Endothelial cell of umbilical vein (primary cell): ENCODE results near the gene MYADML2.

Experiments
- JUN ChIP-seq: IDR thresholded peaks from 2 replicates; pipeline ENCODE4 v1.6.1; 2011; ENCODE audit warnings: borderline replicate concordance, low read depth; ENCODE audit not compliant: insufficient read length, insufficient read depth
- POLR2A ChIP-seq: IDR thresholded peaks from 2 replicates; pipeline ENCODE4 v1.6.1; 2012; ENCODE audit warnings: low read depth, mild to moderate bottlenecking, control low read depth, low read length
- POLR2AphosphoS5 ChIP-seq: IDR thresholded peaks from 2 replicates; pipeline ENCODE4 v1.6.1; 2012; ENCODE audit warnings: low read depth, mild to moderate bottlenecking, control low read depth, low read length, moderate library complexity; ENCODE audit not compliant: insufficient read depth
- TF ChIP-seq, protein P1 (sequence below), 2 donors: IDR thresholded peaks; 1 replicate in 1 of 2; 2 replicates in 1 of 2; pipeline ENCODE4 v1.5.1; 2011; ENCODE audit warnings: low read length in 2 of 2, mild to moderate bottlenecking in 2 of 2, moderate library complexity in 2 of 2, control low read depth in 1 of 2, inconsistent platforms in 1 of 2, low read depth in 1 of 2; ENCODE audit not compliant: insufficient read depth in 1 of 2; ENCODE audit errors: extremely low read depth in 1 of 2

DNA sequence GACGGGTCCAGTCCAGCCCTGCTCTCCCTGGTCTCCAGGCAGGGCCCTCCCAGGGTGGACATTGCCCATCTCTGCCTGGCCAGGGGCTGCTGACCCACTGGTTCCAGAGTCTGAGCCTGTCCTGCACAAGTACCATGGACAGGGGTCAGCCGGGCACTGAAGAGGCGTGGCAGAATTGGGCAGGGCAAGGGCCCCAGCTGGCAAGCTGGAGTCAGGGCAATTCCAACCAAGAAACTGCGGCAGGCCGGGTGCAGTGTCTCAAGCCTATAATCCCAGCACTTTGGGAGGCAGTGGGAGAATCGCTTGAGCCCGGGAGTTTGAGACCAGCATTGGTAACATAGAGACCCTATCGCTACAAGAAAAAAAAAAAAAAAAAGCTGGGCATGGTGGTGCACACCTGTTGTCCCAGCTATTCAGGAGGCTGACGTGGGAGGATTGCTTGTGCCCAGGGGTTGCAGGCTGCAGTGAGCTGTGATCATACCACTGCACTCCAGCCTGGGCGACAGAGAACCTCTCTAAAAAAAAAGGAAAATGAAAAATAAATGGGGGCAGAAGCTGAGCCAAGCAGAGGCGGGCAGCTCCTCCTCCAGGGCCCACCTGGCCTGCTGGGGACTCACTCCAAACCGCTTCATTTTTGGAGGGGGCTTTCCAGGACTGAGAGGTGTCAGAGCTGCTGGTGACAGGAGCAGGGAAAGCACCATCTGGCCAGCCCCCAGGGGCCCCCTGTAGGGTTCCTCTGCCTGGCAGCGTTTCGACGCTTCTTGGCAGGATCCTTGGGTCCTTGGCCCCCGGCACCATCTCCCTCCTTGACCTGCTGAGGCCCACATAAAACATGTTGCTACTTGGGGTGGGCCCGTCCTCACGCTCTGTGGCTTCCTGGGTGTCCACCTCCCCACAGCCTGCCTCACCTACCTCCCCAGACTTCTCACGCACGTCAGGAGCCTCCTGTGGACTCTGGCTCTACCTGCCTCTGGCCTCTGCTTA lies 16.6 kb downstream of the MYADML2 start:
- TF ChIP-seq, protein P1, sequence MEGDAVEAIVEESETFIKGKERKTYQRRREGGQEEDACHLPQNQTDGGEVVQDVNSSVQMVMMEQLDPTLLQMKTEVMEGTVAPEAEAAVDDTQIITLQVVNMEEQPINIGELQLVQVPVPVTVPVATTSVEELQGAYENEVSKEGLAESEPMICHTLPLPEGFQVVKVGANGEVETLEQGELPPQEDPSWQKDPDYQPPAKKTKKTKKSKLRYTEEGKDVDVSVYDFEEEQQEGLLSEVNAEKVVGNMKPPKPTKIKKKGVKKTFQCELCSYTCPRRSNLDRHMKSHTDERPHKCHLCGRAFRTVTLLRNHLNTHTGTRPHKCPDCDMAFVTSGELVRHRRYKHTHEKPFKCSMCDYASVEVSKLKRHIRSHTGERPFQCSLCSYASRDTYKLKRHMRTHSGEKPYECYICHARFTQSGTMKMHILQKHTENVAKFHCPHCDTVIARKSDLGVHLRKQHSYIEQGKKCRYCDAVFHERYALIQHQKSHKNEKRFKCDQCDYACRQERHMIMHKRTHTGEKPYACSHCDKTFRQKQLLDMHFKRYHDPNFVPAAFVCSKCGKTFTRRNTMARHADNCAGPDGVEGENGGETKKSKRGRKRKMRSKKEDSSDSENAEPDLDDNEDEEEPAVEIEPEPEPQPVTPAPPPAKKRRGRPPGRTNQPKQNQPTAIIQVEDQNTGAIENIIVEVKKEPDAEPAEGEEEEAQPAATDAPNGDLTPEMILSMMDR (IDR thresholded peaks at IDR 0.05; ENCODE audit: extremely low read depth in 1 of 2, insufficient read depth in 1 of 2, low read depth in 1 of 2, low read length in 2 of 2) = no peak
- TF ChIP-seq POLR2A = no peak
- no peak for TF ChIP-seq POLR2AphosphoS5
- no peak for TF ChIP-seq JUN
